ENCODE data around the gene SNHG17.

DNA sequence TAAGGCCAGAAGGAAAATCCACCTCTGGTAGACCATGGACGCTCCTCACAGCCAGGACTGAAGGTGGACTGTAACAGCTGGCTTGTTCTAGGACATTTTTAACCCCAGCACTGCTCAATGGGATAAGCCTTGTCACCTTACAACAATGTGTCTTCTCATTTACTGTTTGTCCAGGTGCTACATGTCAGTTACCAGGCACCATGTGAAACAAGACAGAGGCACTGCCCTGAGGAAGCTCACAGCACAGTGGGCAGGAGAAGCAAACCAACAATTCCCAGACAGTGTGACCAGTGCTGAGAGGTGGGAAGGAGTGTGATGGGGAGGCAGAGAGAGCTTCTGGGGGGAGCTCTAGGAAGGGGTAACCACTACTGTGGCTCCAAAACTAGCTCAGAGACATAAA, 10.7 kb downstream of the SNHG17 start:
- TF ChIP-seq, protein P1, sequence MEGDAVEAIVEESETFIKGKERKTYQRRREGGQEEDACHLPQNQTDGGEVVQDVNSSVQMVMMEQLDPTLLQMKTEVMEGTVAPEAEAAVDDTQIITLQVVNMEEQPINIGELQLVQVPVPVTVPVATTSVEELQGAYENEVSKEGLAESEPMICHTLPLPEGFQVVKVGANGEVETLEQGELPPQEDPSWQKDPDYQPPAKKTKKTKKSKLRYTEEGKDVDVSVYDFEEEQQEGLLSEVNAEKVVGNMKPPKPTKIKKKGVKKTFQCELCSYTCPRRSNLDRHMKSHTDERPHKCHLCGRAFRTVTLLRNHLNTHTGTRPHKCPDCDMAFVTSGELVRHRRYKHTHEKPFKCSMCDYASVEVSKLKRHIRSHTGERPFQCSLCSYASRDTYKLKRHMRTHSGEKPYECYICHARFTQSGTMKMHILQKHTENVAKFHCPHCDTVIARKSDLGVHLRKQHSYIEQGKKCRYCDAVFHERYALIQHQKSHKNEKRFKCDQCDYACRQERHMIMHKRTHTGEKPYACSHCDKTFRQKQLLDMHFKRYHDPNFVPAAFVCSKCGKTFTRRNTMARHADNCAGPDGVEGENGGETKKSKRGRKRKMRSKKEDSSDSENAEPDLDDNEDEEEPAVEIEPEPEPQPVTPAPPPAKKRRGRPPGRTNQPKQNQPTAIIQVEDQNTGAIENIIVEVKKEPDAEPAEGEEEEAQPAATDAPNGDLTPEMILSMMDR (conservative IDR thresholded peaks at IDR 0.05), result no peak
- TF ChIP-seq EZH2 (IDR thresholded peaks at IDR 0.05; ENCODE audit: low read depth), result no peak

Measured in PC-9 (cell line).